ENCODE data around the gene STXBP1. TPM values are rescaled to one million over a fixed set of nuclear protein-coding genes. Genes with fewer than 3 reads are reported as not detected.

Gene STXBP1
- total and polyA plus RNA-seq, 2 of the 13 experiments (the other 11 are each of a cell fraction or from before 2014, with no cell fraction given), result 2.9 TPM

- TF ChIP-seq YEATS2 (CRISPR knock-in tag; IDR thresholded peaks at IDR 0.05; ENCODE audit: borderline replicate concordance) (peak; percentile 25; the same call in 1 of the 2 replicates), ZNF737 (CRISPR knock-in tag; IDR thresholded peaks at IDR 0.05; ENCODE audit: borderline replicate concordance) (no peak), ZNF234 (CRISPR knock-in tag; conservative IDR thresholded peaks at IDR 0.05) (no peak), NFIC (IDR thresholded peaks at IDR 0.05; ENCODE audit: low read length) (no peak), SMAD3 (CRISPR knock-in tag; IDR thresholded peaks at IDR 0.05) (0 out of 2 replicates have a peak, but pooled peaks have one; percentile 63), XRCC5 (optimal IDR thresholded peaks at IDR 0.05; ENCODE audit: low read length) (peak; percentile 36), NFRKB (IDR thresholded peaks at IDR 0.05) (no peak), HNRNPUL1 (IDR thresholded peaks at IDR 0.05; ENCODE audit: low read depth, low read length) (no peak), KLF16 (CRISPR knock-in tag; IDR thresholded peaks at IDR 0.05) (peak in 1 of 2 experiments; percentile 24; a peak in 1 of 4 replicates), MIXL1 (CRISPR knock-in tag; IDR thresholded peaks at IDR 0.05) (0 out of 2 replicates have a peak, but pooled peaks have one; percentile 28), FOSL2 (CRISPR knock-in tag; IDR thresholded peaks at IDR 0.05) (0 out of 2 replicates have a peak, but pooled peaks have one; percentile 8), RFX1 (IDR thresholded peaks at IDR 0.05) (no peak), ZNF790 (CRISPR knock-in tag; IDR thresholded peaks at IDR 0.05; ENCODE audit: borderline replicate concordance) (no peak), NR2F6 (IDR thresholded peaks at IDR 0.05) (no peak), NR2F6 (CRISPR knock-in tag; IDR thresholded peaks at IDR 0.05) (no peak), SMC3 (IDR thresholded peaks at IDR 0.05; ENCODE audit: low read length) (peak; percentile 98), HNRNPK (IDR thresholded peaks at IDR 0.05; ENCODE audit: low read depth, low read length, poor library complexity, severe bottlenecking) (no peak), GTF3A (CRISPR knock-in tag; conservative IDR thresholded peaks at IDR 0.05) (no peak), THAP11 (CRISPR knock-in tag; IDR thresholded peaks at IDR 0.05) (peak; percentile 66; the same call in 1 of the 2 replicates), TEAD3 (CRISPR knock-in tag; optimal IDR thresholded peaks at IDR 0.05; ENCODE audit: borderline replicate concordance) (peak; percentile 29), HOXA9 (CRISPR knock-in tag; IDR thresholded peaks at IDR 0.05; ENCODE audit: borderline replicate concordance) (no peak)
- TF ChIP-seq, protein P1, sequence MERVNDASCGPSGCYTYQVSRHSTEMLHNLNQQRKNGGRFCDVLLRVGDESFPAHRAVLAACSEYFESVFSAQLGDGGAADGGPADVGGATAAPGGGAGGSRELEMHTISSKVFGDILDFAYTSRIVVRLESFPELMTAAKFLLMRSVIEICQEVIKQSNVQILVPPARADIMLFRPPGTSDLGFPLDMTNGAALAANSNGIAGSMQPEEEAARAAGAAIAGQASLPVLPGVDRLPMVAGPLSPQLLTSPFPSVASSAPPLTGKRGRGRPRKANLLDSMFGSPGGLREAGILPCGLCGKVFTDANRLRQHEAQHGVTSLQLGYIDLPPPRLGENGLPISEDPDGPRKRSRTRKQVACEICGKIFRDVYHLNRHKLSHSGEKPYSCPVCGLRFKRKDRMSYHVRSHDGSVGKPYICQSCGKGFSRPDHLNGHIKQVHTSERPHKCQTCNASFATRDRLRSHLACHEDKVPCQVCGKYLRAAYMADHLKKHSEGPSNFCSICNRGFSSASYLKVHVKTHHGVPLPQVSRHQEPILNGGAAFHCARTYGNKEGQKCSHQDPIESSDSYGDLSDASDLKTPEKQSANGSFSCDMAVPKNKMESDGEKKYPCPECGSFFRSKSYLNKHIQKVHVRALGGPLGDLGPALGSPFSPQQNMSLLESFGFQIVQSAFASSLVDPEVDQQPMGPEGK (CRISPR knock-in tag; IDR thresholded peaks at IDR 0.05), result peak; percentile 22; the same call in 1 of the 2 replicates
- TF ChIP-seq, protein P2, sequence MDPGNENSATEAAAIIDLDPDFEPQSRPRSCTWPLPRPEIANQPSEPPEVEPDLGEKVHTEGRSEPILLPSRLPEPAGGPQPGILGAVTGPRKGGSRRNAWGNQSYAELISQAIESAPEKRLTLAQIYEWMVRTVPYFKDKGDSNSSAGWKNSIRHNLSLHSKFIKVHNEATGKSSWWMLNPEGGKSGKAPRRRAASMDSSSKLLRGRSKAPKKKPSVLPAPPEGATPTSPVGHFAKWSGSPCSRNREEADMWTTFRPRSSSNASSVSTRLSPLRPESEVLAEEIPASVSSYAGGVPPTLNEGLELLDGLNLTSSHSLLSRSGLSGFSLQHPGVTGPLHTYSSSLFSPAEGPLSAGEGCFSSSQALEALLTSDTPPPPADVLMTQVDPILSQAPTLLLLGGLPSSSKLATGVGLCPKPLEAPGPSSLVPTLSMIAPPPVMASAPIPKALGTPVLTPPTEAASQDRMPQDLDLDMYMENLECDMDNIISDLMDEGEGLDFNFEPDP (CRISPR knock-in tag; conservative IDR thresholded peaks at IDR 0.05), result no peak
- TF ChIP-seq, protein P3, sequence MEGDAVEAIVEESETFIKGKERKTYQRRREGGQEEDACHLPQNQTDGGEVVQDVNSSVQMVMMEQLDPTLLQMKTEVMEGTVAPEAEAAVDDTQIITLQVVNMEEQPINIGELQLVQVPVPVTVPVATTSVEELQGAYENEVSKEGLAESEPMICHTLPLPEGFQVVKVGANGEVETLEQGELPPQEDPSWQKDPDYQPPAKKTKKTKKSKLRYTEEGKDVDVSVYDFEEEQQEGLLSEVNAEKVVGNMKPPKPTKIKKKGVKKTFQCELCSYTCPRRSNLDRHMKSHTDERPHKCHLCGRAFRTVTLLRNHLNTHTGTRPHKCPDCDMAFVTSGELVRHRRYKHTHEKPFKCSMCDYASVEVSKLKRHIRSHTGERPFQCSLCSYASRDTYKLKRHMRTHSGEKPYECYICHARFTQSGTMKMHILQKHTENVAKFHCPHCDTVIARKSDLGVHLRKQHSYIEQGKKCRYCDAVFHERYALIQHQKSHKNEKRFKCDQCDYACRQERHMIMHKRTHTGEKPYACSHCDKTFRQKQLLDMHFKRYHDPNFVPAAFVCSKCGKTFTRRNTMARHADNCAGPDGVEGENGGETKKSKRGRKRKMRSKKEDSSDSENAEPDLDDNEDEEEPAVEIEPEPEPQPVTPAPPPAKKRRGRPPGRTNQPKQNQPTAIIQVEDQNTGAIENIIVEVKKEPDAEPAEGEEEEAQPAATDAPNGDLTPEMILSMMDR (CRISPR knock-in tag; IDR thresholded peaks at IDR 0.05), result peak; percentile 84
- TF ChIP-seq, protein P4, sequence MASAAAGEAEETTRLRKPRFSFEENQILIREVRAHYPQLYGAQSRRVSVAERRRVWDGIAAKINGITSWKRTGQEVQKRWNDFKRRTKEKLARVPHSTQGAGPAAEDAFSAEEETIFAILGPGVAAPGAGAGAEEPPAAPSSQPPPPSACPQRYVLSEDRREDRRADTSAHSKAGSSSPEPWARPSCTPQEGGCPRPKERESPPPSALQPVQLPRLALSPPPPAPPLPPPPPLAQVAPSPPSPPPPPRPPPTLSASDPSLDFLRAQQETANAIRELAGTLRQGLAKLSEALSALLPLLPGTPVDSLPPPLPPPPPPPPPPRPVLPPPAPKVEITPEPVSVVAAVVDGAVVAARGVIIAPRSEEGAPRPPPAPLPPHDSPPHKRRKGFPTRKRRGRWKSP (CRISPR knock-in tag; IDR thresholded peaks at IDR 0.05), result no peak
- TF ChIP-seq, protein P5, sequence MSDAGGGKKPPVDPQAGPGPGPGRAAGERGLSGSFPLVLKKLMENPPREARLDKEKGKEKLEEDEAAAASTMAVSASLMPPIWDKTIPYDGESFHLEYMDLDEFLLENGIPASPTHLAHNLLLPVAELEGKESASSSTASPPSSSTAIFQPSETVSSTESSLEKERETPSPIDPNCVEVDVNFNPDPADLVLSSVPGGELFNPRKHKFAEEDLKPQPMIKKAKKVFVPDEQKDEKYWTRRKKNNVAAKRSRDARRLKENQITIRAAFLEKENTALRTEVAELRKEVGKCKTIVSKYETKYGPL (CRISPR knock-in tag; IDR thresholded peaks at IDR 0.05), result no peak
These were observed 22.1 kb upstream of the STXBP1 start (continued) for GRCh38 chr9:127589955-127590370.

Measured in HepG2 (cell line).